NCI-H1092 (cell line): Measurements from ENCODE around the gene ST14.
"Not testable (repeated sequence)": the region's sequence is repeated elsewhere in the genome, so short reads cannot be mapped to it uniquely, and the experiment has no call there.

Experiments used
- DNase-seq: peaks from one replicate; lab custom pipeline; 2025; lab: John Stamatoyannopoulos, UW

The ST14 gene

GRCh38 chr11:130233888-130234287 is 74.3 kb downstream of the ST14 start:
- not testable (repeated sequence) for DNase-seq

- DNase-seq, result no peak
Observed at GRCh38 chr11:130234315-130234714, 74.7 kb downstream of the ST14 start.

- DNase-seq, result no peak
Observed at GRCh38 chr11:130237282-130238006, 77.9 kb downstream of the ST14 start.

GRCh38 chr11:130241713-130242112 is 82.1 kb downstream of the ST14 start:
- no peak for DNase-seq

- no peak for DNase-seq
Observed at GRCh38 chr11:130243816-130244215, 84.2 kb downstream of the ST14 start.

GRCh38 chr11:130244848-130245247 is 85.3 kb downstream of the ST14 start:
- DNase-seq, result no peak

GRCh38 chr11:130245375-130245774 is 85.8 kb downstream of the ST14 start:
- DNase-seq, result not testable (repeated sequence)

GRCh38 chr11:130246270-130246669 is 86.7 kb downstream of the ST14 start:
- DNase-seq, result no peak

GRCh38 chr11:130246738-130247137 is 87.2 kb downstream of the ST14 start:
- DNase-seq, result no peak

GRCh38 chr11:130247319-130247718 is 87.7 kb downstream of the ST14 start:
- no peak for DNase-seq

GRCh38 chr11:130249371-130249770 is 89.8 kb downstream of the ST14 start:
- no peak for DNase-seq

GRCh38 chr11:130249929-130250328 is 90.3 kb downstream of the ST14 start:
- DNase-seq, result not testable (repeated sequence)

GRCh38 chr11:130251763-130252162 is 92.2 kb downstream of the ST14 start:
- not testable (repeated sequence) for DNase-seq
